HG03432 (cell line): ENCODE results near the gene CEACAM21.

Source experiments
- ATAC-seq: cut with Tn5 transposase; IDR thresholded peaks from one replicate; pipeline ENCODE4 v1.9.1; 2021; ENCODE audit warnings: mild to moderate bottlenecking, moderate library complexity; ENCODE audit not compliant: unreplicated experiment

CEACAM21 gene

GRCh38 chr19:41616792-41617621 lies 41.0 kb downstream of the CEACAM21 start:
- ATAC-seq, result no peak

GRCh38 chr19:41617941-41618730 lies 42.2 kb downstream of the CEACAM21 start:
- ATAC-seq, result no peak

- no peak for ATAC-seq
Observed at GRCh38 chr19:41619018-41619556, 43.1 kb downstream of the CEACAM21 start.

- no peak for ATAC-seq
Observed at GRCh38 chr19:41620171-41620570, 44.2 kb downstream of the CEACAM21 start.

- ATAC-seq, result no peak
Observed at GRCh38 chr19:41621226-41621625, 45.3 kb downstream of the CEACAM21 start.

- no peak for ATAC-seq
Observed at GRCh38 chr19:41621654-41622053, 45.7 kb downstream of the CEACAM21 start.

- ATAC-seq, result no peak
Observed at GRCh38 chr19:41623360-41623759, 47.4 kb downstream of the CEACAM21 start.

GRCh38 chr19:41624515-41624914 lies 48.5 kb downstream of the CEACAM21 start:
- no peak for ATAC-seq

- no peak for ATAC-seq
Observed at GRCh38 chr19:41624937-41625336, 49.0 kb downstream of the CEACAM21 start.

GRCh38 chr19:41626278-41626677 lies 50.3 kb downstream of the CEACAM21 start:
- ATAC-seq, result no peak

- ATAC-seq, result no peak
Observed at GRCh38 chr19:41626877-41627276, 50.9 kb downstream of the CEACAM21 start, which contains the start of gene CEACAM4. Gene CEACAM4, minus strand, starts transcription at chr19:41627074. Its CDS starts 111 bp downstream, at chr19:41626963.

GRCh38 chr19:41627966-41628675 lies 52.2 kb downstream of the CEACAM21 start:
- no peak for ATAC-seq
